Hepatocyte (in vitro differentiated cells): ENCODE results near the gene NCL. TPM values are rescaled to one million over a fixed set of nuclear protein-coding genes. Genes with fewer than 3 reads are reported as not detected.

Experiments used
- DNase-seq: peaks from one replicate; pipeline ENCODE4 v3.0.0-alpha.2; 2016; ENCODE audit warnings: low spot score
- H2AFZ ChIP-seq: fragments of 200-600 bp; sonication (generic); 2 replicates; pipeline ENCODE4 v1.6.0; 2016; ENCODE audit warnings: antibody characterized with exemption, mild to moderate bottlenecking
- H3K27ac ChIP-seq: fragments of 200-600 bp; sonication (generic); 2 replicates; pipeline ENCODE4 v1.5.1; 2016; ENCODE audit warnings: mild to moderate bottlenecking
- H3K27me3 ChIP-seq: fragments of 200-600 bp; sonication (generic); 2 replicates; pipeline ENCODE4 v1.6.1; 2016
- H3K36me3 ChIP-seq: fragments of 200-600 bp; sonication (generic); replicated peaks from 2 replicates; pipeline ENCODE4 v1.5.1; 2016; ENCODE audit warnings: low read depth; ENCODE audit not compliant: insufficient read depth
- H3K4me1 ChIP-seq: fragments of 200-600 bp; sonication (generic); 2 replicates; pipeline ENCODE4 v1.5.1; 2016; ENCODE audit warnings: mild to moderate bottlenecking, moderate library complexity; ENCODE audit not compliant: insufficient read depth
- H3K4me2 ChIP-seq: fragments of 200-600 bp; sonication (generic); 2 replicates; pipeline ENCODE4 v1.6.0; 2016
- H3K4me3 ChIP-seq: fragments of 200-600 bp; sonication (generic); 2 replicates; pipeline ENCODE4 v1.5.1; 2016; ENCODE audit warnings: mild to moderate bottlenecking
- H3K79me2 ChIP-seq: fragments of 200-600 bp; sonication (generic); 2 replicates; pipeline ENCODE4 v1.6.0; 2017; ENCODE audit warnings: mild to moderate bottlenecking
- H3K9me2 ChIP-seq: fragments of 200-600 bp; sonication (generic); replicated peaks from 2 replicates; pipeline ENCODE4 v1.6.0; 2017; ENCODE audit warnings: mild to moderate bottlenecking; ENCODE audit not compliant: insufficient read depth
- H3K9me3 ChIP-seq: fragments of 200-600 bp; sonication (generic); 2 replicates; pipeline ENCODE4 v1.5.1; 2016; ENCODE audit warnings: low read depth, mild to moderate bottlenecking
- H4K20me1 ChIP-seq: fragments of 200-600 bp; sonication (generic); 2 replicates; pipeline ENCODE4 v1.6.0; 2016; ENCODE audit warnings: mild to moderate bottlenecking; ENCODE audit not compliant: insufficient read depth, poor library complexity, severe bottlenecking
- CTCF ChIP-seq: fragments of 200-600 bp; sonication (generic); IDR thresholded peaks from 2 replicates; pipeline ENCODE4 v1.5.1; 2016; ENCODE audit warnings: antibody characterized with exemption, mild to moderate bottlenecking; ENCODE audit not compliant: poor library complexity
- EZH2 ChIP-seq: fragments of 200-600 bp; sonication (generic); IDR thresholded peaks from 2 replicates; pipeline ENCODE4 v1.6.1; 2016; ENCODE audit warnings: antibody characterized with exemption, mild to moderate bottlenecking, borderline replicate concordance
- EZH2phosphoT487 ChIP-seq: fragments of 200-600 bp; sonication (generic); IDR thresholded peaks from one replicate; pipeline ENCODE4 v1.6.1; 2018; ENCODE audit warnings: antibody characterized with exemption, mild to moderate bottlenecking, low read depth, moderate library complexity; ENCODE audit not compliant: unreplicated experiment, severe bottlenecking
- WGBS: methylation state at CpG from one replicate; pipeline ENCODE4 v1.1.6; 2016; ENCODE audit warnings: low lambda C conversion rate; ENCODE audit errors: missing lambda C conversion rate; 5-methylcytosine and 5-hydroxymethylcytosine counted together
- polyA plus RNA-seq: library from polyadenylated mRNA; unstranded; fragments of >200 nt; fragmentation: Nextera tagmentation; extraction: Ambion mirVana; gene quantifications from 2 replicates; pipeline ENCODE4 v1.2.1, GENCODE V29; 2016
- total RNA-seq: library from RNA; depleted of rRNA; stranded (reverse); fragments of >200 nt; gene quantifications from 2 replicates; pipeline ENCODE4 v1.2.3, GENCODE V29; 2014

Gene NCL
- total and polyA plus RNA-seq, 2 experiments from 2014 or later = 137 to 349 TPM

- H3K9me3 ChIP-seq = no peaks in the 10 kb centered on the region
- H3K27ac ChIP-seq = no peak overlapping the region
- DNase-seq = no peak
- no peaks in the 10 kb centered on the region for H3K9me2 ChIP-seq
- no peaks in the 10 kb centered on the region for H3K27me3 ChIP-seq
- no peaks in the 10 kb centered on the region for H4K20me1 ChIP-seq
- H3K4me3 ChIP-seq = no peak overlapping the region
- H2AFZ ChIP-seq = no peak overlapping the region
- H3K36me3 ChIP-seq = no peaks in the 10 kb centered on the region
- no peak for TF ChIP-seq EZH2
- no peak for TF ChIP-seq EZH2phosphoT487
- no peak for TF ChIP-seq CTCF
- H3K4me2 ChIP-seq = no peak overlapping the region
- 70% methylated on average over 3 of the region's 3 CpGs for WGBS
- no peaks in the 10 kb centered on the region for H3K4me1 ChIP-seq
- H3K79me2 ChIP-seq = no peaks in the 10 kb centered on the region
Observed at GRCh38 chr2:231429901-231430300, 34.4 kb downstream of the NCL start.

GRCh38 chr2:231429152-231429551 is 35.1 kb downstream of the NCL start:
- no peak overlapping the region for H2AFZ ChIP-seq
- H3K9me3 ChIP-seq = no peaks in the 10 kb centered on the region
- no peaks in the 10 kb centered on the region for H3K79me2 ChIP-seq
- no peak for TF ChIP-seq CTCF
- no peak for TF ChIP-seq EZH2phosphoT487
- TF ChIP-seq EZH2 = no peak
- H3K4me2 ChIP-seq = no peak overlapping the region
- H3K9me2 ChIP-seq = no peaks in the 10 kb centered on the region
- no peaks in the 10 kb centered on the region for H3K36me3 ChIP-seq
- WGBS = 80% methylated on average over 6 of the region's 6 CpGs
- DNase-seq = no peak
- H3K4me3 ChIP-seq = no peak overlapping the region
- H4K20me1 ChIP-seq = no peaks in the 10 kb centered on the region
- H3K27ac ChIP-seq = no peak overlapping the region
- no peaks in the 10 kb centered on the region for H3K4me1 ChIP-seq
- no peaks in the 10 kb centered on the region for H3K27me3 ChIP-seq

GRCh38 chr2:231427116-231427515 is 37.2 kb downstream of the NCL start:
- WGBS = 90% methylated on average over 3 of the region's 3 CpGs
- DNase-seq = no peak
- Histone ChIP-seq H3K4me2 (no peak overlapping the region), H3K27me3 (no peaks in the 10 kb centered on the region), H2AFZ (no peak overlapping the region), H3K79me2 (no peaks in the 10 kb centered on the region), H3K9me2 (no peaks in the 10 kb centered on the region), H3K4me1 (no peaks in the 10 kb centered on the region), H3K4me3 (no peak overlapping the region), H3K9me3 (no peaks in the 10 kb centered on the region), H3K27ac (no peak overlapping the region), H4K20me1 (no peaks in the 10 kb centered on the region), H3K36me3 (no peaks in the 10 kb centered on the region)
- TF ChIP-seq EZH2 (no peak), EZH2phosphoT487 (no peak), CTCF (no peak)
